Measurements from ENCODE around the gene CCDC24. TPM values are rescaled to one million over a fixed set of nuclear protein-coding genes. Genes with fewer than 3 reads are reported as not detected.

Gene CCDC24
- total RNA-seq, 1 experiment from 2014 or later, result 10.5 TPM

DNA sequence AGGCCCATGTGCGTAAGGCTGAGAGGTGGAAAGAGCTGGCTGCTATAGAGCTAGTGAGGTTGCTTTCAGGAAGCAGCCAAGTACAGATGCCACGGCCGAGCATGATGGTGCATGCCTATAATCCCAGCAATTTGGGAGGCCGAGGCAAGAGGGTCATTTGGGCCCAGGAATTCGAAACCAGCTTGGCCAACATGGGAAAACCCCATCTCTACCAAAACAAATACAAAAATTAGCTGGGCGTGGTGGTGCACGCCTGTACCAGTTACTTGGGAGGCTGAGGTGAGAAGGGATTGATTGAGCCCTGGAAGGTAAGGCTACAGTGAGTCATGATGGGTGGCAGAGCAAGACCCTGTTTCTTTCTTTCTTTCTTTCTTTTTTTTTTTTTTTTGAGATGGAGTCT is 2.7 kb downstream of the CCDC24 start:
- H3K27me3 ChIP-seq (ENCODE audit: control insufficient read depth, insufficient read depth, low read length), result peaks cover 2% of the 10 kb centered on the region; the same call in 1 of the 2 replicates
- no peak for DNase-seq
- H3K36me3 ChIP-seq (replicated peaks; ENCODE audit: control insufficient read depth, insufficient read depth, low read length), result no peaks in the 10 kb centered on the region
- H3K4me3 ChIP-seq (ENCODE audit: insufficient read depth, low read depth, low read length), result no peak overlapping the region

DNA sequence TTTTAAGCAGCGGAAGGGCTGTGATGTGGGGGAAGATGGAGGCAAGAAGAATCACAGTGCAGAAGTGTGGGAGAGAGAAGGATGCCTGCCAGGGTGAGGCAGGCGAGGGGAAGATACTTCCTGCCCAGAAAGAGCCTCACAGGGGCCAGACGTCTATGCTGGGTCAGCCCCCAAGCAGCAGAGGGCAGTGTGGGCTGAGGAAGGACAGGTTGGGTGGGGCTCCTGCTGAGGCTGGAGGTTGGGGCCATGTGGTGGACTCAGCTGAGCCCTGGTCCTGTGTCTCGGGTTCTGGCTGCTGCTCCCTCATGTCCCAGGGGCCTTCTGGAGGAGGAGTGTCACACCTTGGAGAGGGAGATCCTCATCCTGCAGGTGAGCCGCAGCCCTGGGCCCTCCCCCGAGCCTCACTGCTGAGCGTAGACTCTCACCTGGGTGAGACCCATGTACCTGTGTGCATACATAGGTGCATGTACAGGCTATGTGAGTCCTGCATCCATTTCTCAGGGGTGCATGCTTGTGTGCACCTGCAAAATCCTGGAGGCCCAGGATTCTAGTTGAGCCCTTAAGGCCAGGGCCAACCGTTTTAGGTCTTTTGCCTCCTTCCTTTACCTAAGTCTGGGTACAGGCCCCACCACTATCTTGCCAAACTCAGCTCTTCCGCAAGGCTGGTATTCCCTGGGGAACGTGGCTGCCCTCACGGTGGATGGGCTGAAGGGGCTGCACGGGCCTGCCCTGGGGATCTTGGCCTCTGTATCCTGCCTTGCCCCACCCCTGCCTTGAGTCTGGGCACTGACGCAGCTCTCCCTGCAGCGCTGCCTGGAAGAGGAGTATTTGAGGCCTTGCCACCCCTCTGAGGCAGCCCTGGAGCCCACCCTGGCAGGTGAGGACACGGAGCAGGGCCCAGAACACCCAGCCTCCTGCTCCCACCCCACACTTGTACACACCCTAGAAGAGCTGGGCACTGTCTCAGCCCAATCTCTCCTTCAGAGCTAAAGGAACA is 3.7 kb downstream of the CCDC24 start:
- Histone ChIP-seq H3K36me3 (replicated peaks; ENCODE audit: control insufficient read depth, insufficient read depth, low read length) (0 out of 2 replicates have a peak, but pooled peaks cover 1% of the 10 kb centered on the region), H3K4me3 (ENCODE audit: insufficient read depth, low read depth, low read length) (no peak overlapping the region)
- peak; percentile 90 for DNase-seq

DNA sequence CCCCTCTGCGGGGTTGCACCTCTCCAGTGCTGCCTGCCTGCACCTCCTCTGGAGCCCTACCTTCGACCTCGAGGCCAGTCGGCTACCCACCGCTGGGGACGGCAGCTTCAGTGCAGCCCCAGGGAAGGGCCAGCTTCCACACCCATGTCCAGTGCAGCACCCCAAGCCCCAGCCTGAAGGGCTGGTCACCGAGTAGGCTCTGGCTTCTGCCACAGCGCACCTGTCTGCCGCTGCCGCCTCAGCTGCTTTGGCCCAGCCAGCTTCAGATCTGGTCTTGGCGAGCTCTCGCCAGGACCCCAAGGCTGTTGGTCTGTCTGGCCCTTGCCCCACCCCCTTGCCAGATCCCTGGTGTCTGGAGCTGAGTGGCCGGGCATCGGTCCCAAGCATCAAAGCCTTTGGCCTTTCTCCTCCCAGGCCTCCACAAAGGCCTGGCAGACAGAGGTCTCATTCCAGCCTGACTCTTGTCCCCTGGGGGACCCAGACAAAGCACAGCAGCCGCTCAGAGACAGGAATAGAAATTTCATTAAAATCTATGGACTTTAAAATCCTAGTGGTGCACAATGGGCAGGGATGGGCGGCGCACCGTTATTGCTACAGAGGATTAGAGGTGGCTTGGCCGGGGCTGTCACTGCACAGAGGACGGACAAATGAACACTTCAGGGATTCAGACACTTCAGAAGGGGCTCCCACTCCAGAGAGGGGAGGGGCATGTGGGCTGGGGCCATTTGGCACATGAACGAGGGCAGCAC is 4.8 kb downstream of the CCDC24 start:
- Histone ChIP-seq H3K4me3 (ENCODE audit: insufficient read depth, low read depth, low read length) (no peak overlapping the region), H3K27me3 (ENCODE audit: control insufficient read depth, insufficient read depth, low read length) (peaks cover 2% of the 10 kb centered on the region; the same call in 1 of the 2 replicates), H3K36me3 (replicated peaks; ENCODE audit: control insufficient read depth, insufficient read depth, low read length) (peaks cover 1% of the 10 kb centered on the region; the same call in 1 of the 2 replicates)
- DNase-seq, result no peak

More for the DNA sequence above, 3.7 kb downstream of the CCDC24 start:
- peaks cover 2% of the 10 kb centered on the region; the same call in 1 of the 2 replicates for H3K27me3 ChIP-seq (ENCODE audit: control insufficient read depth, insufficient read depth, low read length)

DNA sequence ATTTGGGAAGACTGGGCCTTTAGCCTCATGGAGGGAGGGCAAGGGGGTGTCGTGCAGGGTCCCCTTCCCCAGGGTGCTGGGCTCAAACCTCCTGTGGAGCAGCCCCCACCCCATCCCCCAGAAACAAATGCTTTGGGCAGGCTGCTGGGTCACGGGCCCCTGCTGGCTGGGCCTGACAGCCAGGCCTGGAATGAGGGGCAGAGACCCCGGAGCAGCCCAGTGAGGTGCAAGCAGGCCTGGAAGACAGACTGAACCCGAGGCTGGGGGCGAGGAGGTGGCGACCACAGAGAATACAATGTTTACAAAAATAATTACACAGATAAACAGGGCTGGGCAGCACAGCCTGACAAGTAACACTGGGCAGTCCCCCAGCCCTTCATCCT is 5.3 kb downstream of the CCDC24 start:
- Histone ChIP-seq H3K27me3 (ENCODE audit: control insufficient read depth, insufficient read depth, low read length) (peaks cover 2% of the 10 kb centered on the region; the same call in 1 of the 2 replicates), H3K4me3 (ENCODE audit: insufficient read depth, low read depth, low read length) (no peak overlapping the region), H3K36me3 (replicated peaks; ENCODE audit: control insufficient read depth, insufficient read depth, low read length) (peaks cover 5% of the 10 kb centered on the region)
- DNase-seq, result no peak

DNA sequence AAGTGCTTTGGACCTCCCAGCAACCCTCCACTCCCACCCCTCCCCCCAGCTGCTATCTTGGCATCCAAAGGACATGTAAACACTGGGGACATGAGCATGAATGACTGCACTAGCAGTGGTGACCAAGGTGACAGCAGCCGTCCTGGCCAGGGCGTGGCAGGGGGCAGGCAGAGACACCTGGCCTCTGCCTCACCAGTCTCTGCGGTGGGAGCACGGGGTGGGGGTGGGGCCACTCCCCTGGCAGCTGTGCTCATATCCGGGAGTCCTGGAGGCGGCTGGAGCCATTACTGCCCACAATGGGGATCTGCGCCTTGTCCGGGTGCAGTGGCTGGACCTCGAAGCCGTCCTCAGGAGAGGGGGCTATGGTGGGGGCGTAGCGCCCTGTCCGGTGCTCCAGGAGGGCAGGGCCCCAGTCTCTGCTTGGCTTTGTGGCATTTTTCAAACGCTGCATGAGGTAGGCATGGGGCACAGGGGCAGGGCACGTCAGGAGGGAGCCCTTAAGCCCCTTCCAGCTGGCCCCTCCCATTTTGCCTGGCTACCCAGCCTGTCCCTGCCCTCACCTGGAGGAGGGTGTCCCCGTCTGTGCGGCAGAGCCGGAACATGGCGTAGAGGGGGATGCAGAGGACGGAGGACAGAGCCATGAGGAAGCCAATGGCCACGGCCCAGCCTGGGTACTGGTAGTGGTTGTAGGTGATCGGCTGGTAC is 6.0 kb downstream of the CCDC24 start:
- no peaks in the 10 kb centered on the region; the same call in 1 of the 2 replicates for H3K27me3 ChIP-seq (ENCODE audit: control insufficient read depth, insufficient read depth, low read length)
- no peak overlapping the region for H3K4me3 ChIP-seq (ENCODE audit: insufficient read depth, low read depth, low read length)
- DNase-seq, result no peak
- H3K36me3 ChIP-seq (replicated peaks; ENCODE audit: control insufficient read depth, insufficient read depth, low read length), result peaks cover 5% of the 10 kb centered on the region

DNA sequence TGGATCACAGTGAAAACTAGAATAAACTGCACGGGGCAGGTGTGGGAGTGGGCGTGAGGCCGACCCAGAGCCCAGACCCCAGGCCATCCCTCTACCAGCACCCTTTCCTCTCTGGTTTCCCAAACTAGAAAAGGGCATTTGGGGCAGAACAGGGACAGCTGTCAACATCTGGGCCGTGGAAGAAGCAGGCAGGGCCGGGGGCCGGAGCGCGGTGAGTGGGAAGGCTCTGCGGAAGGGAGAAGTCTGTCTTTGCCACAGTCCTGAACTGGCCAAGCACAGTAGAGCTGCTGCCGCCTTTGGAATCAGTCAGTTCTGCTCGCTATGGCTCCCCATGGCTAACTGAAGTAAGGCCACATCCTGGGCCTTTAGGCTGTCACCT is 6.6 kb downstream of the CCDC24 start:
- no peaks in the 10 kb centered on the region; the same call in 1 of the 2 replicates for H3K27me3 ChIP-seq (ENCODE audit: control insufficient read depth, insufficient read depth, low read length)
- H3K36me3 ChIP-seq (replicated peaks; ENCODE audit: control insufficient read depth, insufficient read depth, low read length), result peaks cover 5% of the 10 kb centered on the region
- DNase-seq, result no peak
- no peak overlapping the region for H3K4me3 ChIP-seq (ENCODE audit: insufficient read depth, low read depth, low read length)

DNA sequence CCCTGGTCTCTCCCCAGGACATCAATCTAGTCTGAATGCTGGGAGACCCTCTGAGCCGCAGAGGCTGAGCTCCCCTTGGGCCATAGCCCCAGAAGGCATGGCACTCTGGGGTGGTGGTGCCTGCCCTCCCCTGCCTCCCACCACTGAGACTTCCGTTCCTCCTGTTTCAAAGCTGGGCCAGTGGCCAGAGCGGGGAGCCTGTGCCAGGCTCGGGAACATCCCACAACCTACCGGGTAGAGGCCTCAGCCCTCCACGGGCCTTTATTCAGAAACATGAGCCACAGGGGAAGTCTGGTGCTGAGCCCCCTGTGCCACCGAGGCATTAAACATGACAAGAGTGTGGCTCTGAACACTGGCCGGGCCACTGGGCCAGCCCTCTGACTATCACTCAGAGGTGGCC is 8.1 kb downstream of the CCDC24 start:
- Histone ChIP-seq H3K4me3 (ENCODE audit: insufficient read depth, low read depth, low read length) (no peak overlapping the region), H3K36me3 (replicated peaks; ENCODE audit: control insufficient read depth, insufficient read depth, low read length) (peaks cover 5% of the 10 kb centered on the region), H3K27me3 (ENCODE audit: control insufficient read depth, insufficient read depth, low read length) (no peaks in the 10 kb centered on the region)
- DNase-seq, result no peak

DNA sequence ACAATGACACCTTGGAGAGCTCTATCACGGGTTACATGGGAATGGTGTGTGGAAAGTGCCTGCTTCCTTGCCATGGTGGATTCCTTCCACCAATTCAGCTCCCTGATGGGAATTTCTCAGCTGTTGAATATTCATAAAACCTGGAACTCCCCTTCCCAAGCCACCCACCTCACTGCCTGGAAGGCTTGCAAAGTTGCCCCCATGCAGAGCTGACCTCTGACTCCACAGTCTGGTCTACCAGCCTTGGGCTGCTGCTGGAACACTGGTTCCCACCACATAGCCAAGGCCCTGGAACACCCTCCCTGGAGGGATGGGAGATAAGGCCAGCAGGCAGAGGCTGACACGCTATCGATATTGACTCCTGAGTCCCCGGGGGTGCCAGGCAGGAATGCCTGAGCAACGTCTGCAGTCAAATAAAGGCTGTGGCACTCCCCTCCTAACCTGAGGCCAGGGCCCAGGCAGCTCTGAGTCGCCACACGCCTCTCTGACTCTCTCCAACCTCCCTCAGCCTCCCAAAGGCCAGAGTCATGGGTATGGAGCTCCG is 8.8 kb downstream of the CCDC24 start:
- no peak for DNase-seq
- H3K27me3 ChIP-seq (ENCODE audit: control insufficient read depth, insufficient read depth, low read length), result no peaks in the 10 kb centered on the region
- peaks cover 5% of the 10 kb centered on the region for H3K36me3 ChIP-seq (replicated peaks; ENCODE audit: control insufficient read depth, insufficient read depth, low read length)
- H3K4me3 ChIP-seq (ENCODE audit: insufficient read depth, low read depth, low read length), result no peak overlapping the region

DNA sequence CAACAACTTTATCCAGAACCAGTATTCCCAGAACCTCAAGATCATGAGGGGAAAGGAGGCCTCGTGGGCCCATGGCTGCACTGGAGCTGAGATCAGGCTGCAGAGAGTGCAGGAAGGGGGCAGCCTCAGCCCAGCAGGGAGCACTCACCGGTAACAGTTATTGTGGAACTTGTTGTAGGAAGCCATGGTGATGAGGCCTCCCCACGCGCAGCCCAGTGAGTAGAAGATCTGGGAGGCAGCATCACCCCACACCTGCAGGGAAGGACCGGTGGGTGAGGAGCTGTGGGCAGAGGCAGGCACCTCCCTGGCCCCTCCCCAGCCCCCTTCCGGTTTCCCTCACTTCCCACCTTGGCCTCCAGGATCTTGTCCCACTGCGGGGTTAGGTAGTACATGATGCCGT is 10.8 kb downstream of the CCDC24 start:
- H3K36me3 ChIP-seq (replicated peaks; ENCODE audit: control insufficient read depth, insufficient read depth, low read length), result peaks cover 5% of the 10 kb centered on the region
- DNase-seq, result no peak
- H3K4me3 ChIP-seq (ENCODE audit: insufficient read depth, low read depth, low read length), result no peak overlapping the region
- no peaks in the 10 kb centered on the region for H3K27me3 ChIP-seq (ENCODE audit: control insufficient read depth, insufficient read depth, low read length)

DNA sequence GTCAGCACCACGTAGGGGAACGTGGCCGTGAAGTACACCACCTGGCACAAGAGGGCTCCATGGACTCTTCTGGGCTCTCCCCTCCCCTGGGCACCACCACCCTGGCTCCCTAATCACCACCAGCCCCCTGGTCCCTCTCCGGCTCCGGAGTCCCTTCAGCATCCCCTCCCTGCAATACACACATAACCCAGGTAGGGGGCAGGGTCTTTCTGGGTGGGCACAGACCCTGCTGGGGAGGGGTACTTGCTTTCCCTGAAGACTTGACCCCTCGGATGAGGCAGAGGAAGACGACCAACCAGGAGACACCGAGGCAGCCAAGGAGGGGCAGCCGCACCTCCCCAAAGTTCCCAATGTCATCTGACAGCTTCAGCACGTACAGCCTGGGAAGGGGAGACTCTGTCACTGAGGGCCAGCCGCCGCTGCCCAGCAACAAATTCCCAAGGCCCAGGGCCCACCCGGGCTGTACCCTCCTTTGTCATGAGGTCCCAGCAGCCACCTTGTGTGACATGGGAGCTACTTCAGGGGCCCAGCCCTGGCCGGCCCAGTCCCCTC is 11.3 kb downstream of the CCDC24 start:
- H3K4me3 ChIP-seq (ENCODE audit: insufficient read depth, low read depth, low read length), result no peak overlapping the region
- DNase-seq, result peak; percentile 86
- no peaks in the 10 kb centered on the region for H3K27me3 ChIP-seq (ENCODE audit: control insufficient read depth, insufficient read depth, low read length)
- H3K36me3 ChIP-seq (replicated peaks; ENCODE audit: control insufficient read depth, insufficient read depth, low read length), result peaks cover 5% of the 10 kb centered on the region

DNA sequence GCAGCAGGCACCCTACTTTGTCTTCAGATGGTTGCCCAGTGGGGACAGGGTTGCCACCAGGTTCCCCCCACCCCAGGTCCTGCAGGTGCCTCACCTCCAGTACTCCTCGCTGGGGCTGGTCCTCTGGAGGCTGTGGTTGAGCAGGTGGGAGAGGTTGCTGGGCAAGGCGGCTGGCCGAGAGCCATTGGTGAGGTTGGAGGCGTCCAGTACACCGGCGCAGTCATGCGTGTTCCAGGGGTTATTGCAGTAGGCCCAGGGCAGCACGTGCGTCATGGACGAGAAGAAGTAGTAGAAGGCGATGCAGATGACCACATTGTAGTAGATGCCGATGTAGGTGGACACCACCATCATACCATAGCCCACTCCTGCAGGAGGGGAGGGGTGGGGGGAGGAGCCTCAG is 16.9 kb downstream of the CCDC24 start:
- Histone ChIP-seq H3K27me3 (ENCODE audit: control insufficient read depth, insufficient read depth, low read length) (no peaks in the 10 kb centered on the region), H3K36me3 (replicated peaks; ENCODE audit: control insufficient read depth, insufficient read depth, low read length) (no peaks in the 10 kb centered on the region; the same call in none of the 2 replicates), H3K4me3 (ENCODE audit: insufficient read depth, low read depth, low read length) (no peak overlapping the region)
- no peak for DNase-seq

DNA sequence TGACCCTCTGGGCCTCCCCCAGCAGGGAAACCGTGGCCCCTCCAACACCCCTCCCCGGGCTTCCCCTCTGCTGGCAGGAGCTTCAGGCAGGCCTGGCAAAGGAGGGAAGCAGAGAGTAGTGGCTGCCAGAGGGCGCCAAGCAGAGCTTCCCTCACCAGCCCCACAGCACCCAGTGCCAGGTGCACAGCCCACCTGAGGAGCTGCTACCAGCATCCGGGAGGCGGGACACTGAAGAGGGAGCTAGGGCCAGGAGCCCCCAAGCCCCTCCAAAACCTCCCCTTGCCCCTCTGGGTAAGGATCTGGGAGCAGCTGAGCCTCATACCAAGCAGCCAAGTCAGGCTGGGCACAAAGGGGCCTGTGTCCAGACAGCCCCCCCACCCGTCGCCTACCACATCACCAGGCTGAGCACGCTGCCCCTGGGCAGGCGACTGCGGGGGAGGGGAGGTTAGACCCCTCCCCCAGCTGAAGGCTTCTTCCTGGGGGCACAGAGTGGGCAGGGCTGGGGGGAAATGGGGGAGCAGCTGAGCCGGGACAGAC is 19.6 kb downstream of the CCDC24 start:
- Histone ChIP-seq H3K4me3 (ENCODE audit: insufficient read depth, low read depth, low read length) (no peak overlapping the region), H3K27me3 (ENCODE audit: control insufficient read depth, insufficient read depth, low read length) (no peaks in the 10 kb centered on the region), H3K36me3 (replicated peaks; ENCODE audit: control insufficient read depth, insufficient read depth, low read length) (no peaks in the 10 kb centered on the region; the same call in none of the 2 replicates)
- DNase-seq, result peak; percentile 62

DNA sequence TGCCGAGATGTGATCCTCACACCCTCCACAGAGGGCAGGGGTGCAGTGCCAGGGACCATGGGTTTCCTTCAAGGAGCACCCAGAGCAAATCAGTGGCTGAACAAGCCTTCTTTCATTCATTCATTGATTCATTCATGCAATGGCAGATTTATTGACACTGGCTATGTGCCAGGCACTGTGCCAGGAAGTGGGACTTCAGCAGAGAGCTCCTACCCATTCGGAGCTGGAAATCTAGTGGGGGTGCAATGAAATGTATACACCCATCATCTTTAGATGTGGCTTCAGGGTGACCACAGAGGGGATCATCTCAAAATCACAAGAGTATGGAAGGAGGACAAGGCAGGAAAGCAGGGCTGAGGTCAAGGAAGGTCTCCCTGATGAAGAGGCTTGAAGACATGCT is 21.0 kb downstream of the CCDC24 start:
- no peak overlapping the region for H3K4me3 ChIP-seq (ENCODE audit: insufficient read depth, low read depth, low read length)
- no peaks in the 10 kb centered on the region for H3K27me3 ChIP-seq (ENCODE audit: control insufficient read depth, insufficient read depth, low read length)
- H3K36me3 ChIP-seq (replicated peaks; ENCODE audit: control insufficient read depth, insufficient read depth, low read length), result no peaks in the 10 kb centered on the region; the same call in none of the 2 replicates
- DNase-seq, result no peak
